H4 (cell line): ENCODE data around the gene H6PD. TPM values are rescaled to one million over a fixed set of nuclear protein-coding genes. Genes with fewer than 3 reads are reported as not detected.

ENCODE experiments used
- DNase-seq: peaks from one replicate; pipeline ENCODE4 v3.0.0-alpha.2; 2015; ENCODE audit warnings: low spot score
- total RNA-seq: library from RNA; depleted of rRNA; stranded (reverse); fragments of >200 nt; shearing (Covaris generic); gene quantifications from 2 replicates; pipeline ENCODE4 v1.2.3, GENCODE V29; 2014

Gene H6PD
- total RNA-seq, 1 experiment from 2014 or later, result 10.0 TPM

DNA sequence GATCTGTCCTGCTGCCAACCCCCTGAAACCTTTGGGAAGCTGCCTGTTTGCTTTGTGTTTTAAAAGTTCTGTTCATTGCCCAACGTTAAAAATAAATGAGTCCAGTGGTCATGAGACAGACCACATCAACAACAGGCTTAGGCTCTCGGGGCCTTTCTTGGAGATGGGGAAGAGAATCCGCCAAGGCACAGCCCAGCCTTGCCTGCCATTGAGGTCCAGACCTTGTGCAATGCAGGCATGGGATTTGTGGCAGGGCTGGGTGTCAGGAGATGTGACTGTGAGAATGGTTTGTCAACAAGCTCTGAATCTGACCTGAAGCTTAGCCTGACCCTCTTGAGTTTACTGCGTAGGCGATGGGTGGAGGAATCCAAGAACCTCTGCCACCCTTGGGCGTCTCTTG, 62.3 kb downstream of the H6PD start:
- no peak for DNase-seq

DNA sequence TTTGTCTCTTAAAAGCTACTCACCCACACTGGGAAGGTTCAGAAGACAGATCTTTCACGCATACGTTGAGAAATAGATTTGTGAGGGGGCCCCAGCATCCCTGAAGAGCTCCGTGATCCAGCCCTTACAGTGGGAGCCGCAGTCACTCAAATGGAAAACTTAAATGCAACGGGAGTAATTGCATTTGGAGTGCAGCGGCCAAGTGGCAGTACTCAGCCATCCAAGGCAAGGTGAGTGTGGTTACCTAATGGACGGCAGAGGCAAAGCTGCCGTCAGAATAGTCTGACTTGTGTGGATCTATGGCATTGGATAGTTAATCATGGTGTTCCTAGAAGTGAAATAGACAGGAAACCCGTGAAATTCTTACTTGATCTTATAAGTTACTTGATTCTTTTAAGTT, 63.3 kb downstream of the H6PD start:
- no peak for DNase-seq

DNA sequence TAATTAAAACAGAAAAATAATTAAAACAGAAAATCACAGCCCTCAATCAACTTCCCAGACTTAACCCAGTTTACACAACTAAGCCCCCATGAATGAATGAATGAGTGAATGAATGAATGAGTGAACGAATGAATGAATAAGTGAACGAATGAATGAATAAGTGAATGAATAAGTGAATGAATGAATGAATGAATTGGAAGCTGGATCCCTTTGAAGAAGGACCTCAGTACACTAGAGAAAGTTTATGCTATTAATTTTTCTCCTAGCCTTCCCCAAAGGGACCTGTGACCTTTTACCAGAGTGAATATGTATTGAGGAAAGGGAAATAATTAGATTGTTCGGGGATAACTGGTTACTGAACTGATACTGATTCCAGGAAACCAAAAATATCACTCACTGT, 63.7 kb downstream of the H6PD start:
- no peak for DNase-seq

DNA sequence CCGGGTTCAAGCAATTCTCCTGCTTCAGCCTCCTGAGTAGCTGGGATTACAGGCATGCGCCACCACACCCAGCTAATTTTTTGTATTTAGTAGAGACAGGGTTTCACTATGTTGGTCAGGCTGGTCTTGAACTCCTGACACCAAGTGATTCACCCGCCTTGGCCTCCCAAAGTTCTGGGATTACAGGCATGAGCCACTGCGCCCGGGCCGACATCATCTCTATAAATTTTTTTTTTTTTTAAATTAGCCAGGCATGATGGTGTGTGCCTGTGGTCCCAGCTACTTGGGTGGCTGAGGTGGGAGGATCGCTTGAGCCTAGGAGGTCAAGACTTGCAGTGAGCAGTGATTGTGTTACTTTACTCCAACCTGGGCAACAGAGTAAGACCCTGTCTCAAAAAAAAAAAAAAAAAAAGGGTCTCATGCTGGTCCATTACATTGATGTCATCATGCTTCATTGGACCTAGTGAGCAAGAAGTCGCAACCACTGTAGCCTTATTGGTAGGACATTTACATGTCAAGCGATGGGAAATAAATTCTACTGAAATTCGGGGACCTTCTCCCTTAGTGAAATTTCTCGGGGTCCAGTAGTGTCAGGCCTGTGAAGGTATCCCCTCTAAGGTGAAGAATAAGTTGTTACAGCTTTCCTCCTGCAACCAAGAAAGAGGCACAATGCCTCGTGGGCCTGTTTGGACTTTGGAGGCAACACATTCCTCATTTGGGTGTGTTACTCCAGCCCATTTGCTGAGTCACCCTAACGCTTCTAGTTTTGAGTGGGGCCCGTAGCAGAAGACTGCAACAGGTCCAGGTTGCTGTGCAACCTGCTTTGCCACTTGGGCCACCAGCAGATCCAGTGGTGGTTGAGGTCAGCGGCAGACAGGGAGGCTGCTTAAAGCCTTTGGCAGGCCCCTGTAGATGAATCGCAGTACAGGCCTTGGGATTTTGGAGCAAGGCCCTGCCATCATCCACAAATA, 65.3 kb downstream of the H6PD start:
- DNase-seq, result peak; percentile 45

DNA sequence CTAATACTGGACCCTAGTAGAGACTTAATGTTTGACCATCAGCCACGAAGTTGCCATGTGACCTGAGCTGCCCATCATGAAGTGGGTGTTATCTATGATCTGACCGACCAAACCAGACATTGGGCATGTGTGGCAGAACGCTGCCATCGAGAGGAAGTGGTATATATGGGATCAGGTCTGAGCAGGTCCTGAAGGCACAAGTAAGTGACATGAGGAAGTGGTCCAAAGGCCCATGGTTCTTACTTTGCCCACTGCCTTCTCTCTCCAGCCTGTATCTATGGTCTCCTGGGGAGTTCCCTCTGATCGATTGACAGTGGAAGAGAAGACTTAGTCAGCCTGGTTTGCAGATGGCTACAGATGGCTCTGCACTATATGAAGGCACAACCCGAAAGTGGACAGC, 66.0 kb downstream of the H6PD start:
- DNase-seq, result no peak

DNA sequence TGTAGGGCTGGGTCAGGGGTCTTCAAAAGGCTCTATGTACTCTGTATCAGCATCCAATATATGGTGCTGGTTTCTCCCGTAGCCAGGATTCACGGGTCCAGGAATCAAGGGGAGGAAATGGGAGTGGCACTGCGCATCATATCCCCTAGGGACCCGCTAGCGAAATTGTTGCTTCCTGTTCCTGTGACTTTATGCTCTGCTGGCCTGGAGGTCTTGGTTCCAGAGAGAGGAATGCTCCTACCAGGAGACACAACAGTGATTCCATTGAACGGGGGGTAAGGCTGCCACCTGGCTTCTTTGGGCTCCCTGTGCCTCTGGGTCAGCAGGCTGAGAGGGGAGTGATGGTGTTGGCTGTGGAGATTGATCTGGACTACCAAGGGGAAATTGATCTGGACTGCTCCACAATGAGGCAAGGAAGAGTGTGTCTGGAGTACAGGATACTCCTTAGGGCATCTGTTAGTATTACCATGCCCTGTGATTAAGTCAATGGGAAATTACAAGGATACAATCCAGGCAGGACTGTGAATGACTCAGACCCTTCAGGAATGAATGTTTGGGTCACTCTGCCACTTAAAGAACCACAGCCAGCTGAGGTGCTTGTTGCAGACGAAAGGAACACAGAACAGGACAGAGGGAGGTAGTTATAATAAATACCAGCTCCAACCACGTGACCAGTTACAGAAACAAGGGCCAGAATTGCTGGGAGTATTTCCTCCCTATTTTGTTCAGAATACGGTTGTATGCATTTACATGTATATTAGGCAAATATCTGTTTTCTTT, 68.4 kb downstream of the H6PD start:
- peak; percentile 98 for DNase-seq

DNA sequence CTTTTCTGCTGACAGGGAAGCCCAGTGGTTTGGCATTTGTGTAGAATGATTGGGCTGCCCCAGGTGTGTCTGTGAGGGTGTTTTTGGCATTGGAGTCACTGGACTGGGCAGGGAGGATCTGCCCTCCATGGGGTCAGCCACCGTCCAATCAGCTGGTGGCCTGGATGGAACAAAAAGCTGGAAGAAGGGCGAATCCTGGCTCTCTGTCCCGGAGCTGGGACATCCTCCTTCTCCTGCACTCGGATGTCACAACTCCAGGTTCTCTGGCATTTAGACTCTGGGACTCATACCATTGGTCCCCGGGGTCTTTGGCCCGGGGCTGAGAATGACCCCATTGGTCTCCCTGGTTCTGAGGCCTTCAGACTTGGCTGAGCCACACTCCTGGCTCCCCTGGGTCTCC, 69.3 kb downstream of the H6PD start:
- DNase-seq, result no peak

DNA sequence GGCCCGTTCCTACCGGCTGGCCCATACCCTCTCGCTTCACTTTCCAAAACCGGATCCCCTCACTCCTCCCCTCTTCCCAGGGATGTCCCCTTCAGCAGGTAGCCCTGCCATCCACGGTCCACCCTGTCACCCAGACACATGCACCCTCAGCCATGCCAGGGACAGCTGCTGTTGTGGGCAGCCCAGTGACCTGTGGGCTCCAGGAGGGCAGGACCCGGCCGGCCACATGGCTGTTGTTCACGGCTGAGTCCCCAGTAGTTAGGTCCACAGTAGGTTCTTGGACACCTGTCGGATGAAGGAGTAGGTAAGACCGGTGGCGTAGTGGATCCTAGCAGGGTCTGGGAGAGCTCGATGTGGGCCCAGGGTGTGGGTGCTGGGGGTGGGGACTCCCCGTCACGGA, 70.6 kb downstream of the H6PD start:
- DNase-seq, result no peak

DNA sequence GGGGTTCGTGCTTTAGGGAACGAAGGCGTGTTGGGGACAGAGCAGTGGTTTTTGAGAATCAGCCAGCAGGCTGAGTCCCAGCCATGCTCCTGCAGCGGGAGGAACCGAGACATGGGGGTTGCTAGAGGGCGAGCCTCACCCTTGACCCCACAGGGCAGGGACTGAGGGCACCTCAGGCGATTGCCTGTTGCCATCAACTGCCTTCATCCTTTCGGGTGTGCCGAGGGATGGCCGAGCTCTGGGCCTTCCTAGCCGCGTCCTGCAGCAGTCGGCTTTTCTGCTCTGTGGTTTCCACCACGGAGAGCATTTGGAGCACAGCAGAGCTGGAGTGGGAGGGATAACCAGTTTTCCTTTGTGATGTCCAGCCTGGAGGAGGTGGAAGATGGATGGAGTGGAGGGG, 71.4 kb downstream of the H6PD start:
- no peak for DNase-seq

DNA sequence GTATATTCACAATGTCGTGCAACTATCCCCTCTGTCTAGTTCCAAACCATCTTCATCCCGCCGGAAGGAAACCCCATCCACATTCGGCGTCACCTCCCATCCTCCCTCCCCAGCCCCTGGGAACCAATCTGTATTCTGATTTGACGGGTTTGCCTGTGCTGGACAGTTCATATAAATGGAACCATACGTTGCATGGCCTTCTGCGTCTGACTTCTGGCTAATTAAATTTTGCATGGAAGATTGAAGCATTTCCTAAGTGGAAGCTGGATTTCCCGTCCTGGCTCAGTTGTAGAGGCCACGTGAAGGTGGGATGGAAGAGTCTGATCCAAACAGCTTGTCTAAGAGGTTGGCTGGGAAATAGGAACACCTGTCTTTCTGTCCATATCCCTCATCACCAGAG, 72.7 kb downstream of the H6PD start:
- no peak for DNase-seq

DNA sequence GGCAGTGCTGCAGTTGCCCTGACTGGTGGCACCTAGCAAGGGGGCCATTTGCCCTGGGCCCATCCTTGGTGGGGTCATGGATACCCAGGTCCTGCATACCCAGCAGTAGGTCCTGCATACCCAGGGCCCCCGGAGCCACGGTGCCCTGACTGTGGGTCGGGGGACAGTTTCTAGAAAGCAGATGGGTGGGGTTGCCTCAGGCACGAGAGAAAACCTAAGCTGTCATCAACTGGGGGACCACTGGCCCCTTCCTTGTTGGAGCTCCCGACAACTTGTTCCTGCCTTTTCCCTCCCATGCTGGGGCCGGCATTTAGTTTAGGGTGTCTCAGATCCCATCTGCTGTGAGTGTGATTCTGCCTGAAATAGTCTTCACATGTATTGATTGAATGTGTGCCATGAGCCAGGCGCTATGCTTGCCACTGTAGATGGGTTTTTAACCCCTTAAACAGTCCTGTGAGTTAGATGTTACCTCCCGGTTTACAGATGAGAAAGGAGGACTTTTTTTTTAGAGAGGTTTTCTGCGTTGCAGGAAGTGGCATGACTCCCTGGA, 73.7 kb downstream of the H6PD start:
- no peak for DNase-seq

DNA sequence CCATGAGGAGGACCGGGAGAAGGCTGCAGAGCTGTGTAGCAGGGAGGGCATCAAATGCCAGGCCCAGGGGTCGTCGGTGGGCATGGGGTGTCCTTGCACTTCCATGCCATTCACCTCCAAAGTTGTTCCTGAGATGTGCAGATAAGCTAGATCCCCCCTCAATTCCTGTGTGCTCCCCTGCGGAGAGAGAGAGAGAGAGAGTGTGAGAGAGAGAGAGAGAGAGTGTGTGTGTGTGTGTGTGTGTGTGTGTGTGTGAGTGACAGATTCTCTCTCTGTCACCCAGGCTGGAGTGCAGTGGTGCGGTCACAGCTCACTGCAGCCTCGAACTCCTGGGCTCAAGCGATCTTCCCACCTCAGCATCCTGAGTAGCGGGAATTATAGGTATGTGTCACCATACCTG, 74.5 kb downstream of the H6PD start:
- no peak for DNase-seq

DNA sequence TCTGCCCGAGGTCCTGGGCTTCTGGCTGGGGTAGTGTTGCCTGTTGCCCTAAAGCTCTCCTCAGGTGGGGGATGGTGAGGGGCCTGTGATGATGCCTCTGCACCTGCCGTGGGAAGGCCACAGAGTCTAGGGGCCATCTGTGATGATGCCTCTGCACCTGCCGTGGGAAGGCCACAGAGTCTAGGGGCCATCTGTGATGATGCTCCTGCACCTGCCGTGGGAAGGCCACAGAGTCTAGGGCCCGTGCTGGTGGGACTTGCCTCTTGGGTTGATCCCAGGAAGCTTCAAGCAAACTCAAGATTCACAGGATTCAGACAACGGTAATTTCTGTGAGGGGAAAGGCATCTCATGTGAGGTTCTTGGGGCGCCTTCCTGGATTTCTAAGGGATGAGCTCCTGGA, 75.4 kb downstream of the H6PD start:
- no peak for DNase-seq

DNA sequence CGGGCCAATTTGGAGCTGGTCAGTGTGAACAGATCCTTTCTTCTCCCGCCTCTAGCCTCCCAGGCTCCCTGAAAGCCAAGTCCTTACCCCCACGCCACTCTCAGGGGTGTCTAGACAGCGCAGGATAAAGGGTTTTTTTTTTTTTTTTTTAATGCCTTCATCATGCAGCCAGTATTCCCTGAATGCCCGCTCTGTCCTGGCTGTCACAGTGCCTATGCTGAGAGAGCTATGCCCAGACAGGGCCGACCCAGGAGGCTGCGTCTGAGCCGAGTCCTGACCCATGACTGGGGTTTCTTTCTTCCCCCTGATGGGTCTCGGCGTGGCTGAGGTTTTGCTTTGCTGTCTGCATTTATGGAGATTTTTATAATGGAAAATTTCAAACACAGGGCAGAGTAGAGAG, 76.5 kb downstream of the H6PD start:
- no peak for DNase-seq

DNA sequence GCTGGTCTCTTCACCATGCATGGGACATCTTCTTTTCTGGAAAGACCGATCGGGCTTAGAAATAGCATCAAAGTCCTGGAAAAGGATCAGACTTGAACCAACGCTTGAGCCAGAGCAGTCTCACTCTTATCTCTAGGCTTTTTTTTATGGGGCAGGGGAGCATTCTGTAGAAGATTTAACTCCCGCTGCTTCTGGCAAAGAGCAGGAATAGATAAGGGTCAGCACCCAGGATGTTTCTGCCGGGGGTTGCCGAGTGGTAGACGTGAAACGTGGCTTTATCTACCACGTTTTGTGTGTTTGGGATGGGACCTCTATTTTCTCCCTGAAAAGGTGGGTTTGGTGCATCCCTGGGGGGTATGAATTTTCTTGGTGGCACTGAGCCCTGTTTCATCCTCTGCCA, 76.9 kb downstream of the H6PD start:
- DNase-seq, result no peak

DNA sequence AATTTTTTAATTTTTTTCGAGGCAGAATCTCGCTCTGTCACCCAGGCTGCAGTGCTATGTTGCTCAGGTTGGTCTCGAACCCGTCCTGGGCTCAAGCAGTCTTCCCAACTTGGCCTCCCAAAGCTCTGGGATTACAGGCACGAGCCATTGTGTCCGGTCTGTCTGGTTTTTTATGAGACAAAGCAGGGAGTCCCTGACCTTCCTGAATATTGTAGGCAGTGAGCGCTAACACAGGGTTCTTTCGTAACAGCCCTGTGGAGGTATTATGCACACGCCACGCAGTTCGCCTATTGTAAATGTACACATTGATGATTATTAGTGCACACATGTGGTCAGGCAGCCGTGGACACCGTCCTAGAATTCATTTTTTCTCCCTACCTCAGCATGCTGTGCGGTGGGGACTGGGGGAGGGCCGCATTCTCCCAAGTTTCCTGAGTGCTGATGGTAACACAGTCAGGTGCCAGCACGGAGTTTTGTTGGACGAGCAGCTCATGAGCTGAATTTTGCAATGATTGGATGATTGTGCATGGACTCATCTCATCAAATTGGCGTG, 77.7 kb downstream of the H6PD start:
- no peak for DNase-seq

DNA sequence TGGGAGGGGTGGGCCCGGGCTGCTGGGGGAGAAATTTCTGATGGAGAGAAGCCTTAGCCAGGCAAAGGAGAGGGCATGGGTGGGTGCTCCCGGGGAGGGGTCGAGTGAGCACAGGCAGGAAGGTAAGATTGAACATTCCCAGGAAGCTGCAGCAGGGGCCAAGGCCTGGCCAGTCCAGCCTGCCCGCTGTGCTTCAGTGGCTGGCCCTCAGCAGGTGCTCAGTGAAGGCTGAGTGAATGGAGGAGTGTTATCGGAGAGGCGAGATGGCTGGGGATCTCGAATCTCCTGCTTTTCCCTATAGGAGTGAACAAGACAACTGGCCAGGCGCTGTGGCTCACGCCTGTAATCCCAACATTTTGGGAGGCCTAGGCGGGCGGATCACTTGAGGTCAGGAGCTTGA, 79.0 kb downstream of the H6PD start:
- DNase-seq, result no peak

DNA sequence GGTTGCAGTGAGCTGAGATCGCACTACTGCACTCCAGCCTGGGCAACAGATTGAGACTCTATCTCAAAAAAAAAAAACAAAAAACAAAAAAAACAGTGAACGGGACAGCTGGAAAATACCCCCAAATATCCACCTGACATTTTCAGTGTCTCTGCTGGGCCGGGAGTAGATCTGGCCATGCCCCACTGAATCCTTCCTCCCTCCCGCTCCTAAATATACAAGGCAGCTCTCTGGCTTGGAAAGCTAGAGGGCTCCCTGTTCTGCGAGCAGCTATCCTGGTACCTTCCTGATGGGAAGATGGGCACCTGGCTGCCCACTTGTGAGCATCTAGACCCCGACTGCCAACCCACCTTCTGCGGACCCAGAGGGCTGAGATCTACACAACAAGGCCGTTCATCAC, 79.5 kb downstream of the H6PD start:
- DNase-seq, result no peak

DNA sequence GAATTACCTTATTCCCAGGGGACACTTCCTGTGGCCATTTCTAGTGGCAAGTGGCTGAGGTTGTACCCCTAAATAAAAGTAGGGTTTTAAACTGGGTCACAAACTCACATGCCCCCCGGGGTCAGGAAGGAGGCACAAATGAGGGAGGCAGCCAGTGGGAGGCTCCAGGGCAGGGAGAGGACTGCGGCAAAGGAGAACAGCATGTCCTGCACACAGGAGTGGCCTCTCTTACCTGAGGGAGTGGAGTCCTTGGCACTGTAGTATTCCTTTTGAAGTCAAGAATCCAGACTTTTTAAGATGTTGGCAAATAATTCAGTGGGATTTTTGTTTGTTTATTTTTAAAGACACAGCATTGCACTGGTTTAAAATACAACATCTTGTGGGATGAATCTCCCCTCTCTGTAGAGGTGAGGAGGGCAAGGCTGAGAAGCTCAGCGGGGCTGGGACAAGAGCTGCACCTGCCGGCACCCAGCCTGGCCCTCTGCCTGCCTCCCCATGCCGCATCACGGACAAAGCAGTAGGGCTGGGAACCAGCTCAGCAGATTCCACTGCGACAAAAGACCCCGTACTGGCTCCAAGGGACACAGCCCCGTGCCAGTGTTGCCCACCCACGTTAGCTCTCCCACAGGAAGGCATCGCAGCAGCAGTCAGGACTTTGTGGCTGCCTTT, 80.3 kb downstream of the H6PD start:
- DNase-seq, result no peak

DNA sequence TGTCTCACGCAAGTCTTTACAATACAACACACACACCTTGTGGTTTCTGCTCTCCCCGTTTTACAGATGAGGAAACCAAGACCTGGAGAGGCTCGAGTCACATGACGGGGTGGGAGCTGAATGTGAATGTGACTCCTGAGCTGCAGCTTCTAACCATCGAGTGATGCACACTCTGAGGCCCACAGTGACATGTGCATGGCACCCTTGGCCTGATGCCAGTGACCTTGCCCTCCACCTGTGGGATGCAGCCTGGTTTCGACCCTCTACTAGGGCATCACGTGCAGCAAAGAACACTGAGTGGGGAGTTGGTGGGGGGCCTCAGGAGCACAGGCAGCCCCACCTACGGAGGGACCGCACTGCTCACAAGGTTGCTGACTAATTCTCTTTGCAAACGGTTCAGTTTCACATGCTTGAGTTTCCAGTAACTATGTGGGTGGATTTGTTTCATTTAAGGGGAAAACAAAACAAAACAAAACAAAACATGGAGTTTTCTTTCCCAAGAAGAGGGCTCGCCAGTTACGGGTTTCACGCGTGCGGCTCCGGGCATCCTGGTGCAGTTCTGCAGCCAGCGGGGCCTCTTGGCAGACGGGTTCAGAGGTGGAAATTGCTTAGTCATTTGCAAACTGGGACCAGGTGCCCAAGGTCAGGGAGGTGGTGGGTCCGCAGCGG, 81.0 kb downstream of the H6PD start:
- DNase-seq, result peak; percentile 85

DNA sequence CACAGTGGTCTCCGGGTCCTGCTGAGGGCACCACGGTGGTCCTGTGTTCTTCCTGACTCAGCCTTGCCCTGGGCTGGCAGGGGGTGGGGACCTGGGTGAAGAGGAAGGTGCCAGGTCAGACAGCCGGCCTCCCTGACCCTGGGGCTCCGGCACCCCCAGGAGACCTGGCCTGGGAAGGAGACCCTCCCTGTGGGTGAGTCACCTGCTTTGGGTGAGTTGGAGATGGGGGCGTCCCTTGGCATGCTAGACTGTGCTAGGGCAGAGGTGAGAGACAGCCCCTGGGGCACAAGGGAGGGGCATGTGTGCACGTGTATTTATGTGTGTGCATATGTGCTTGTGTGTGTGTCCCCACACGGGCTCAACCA, 81.5 kb downstream of the H6PD start:
- DNase-seq, result peak; percentile 53
